Loucy (cell line): ENCODE data around the gene STK32C.

Source experiments
- H2AFZ ChIP-seq: fragments of 200-600 bp; sonication (generic); 2 replicates; pipeline ENCODE4 v1.6.0; 2016; ENCODE audit warnings: antibody characterized with exemption, mild to moderate bottlenecking, low read length, moderate library complexity
- H3F3A ChIP-seq: fragments of 200-600 bp; 2 replicates; pipeline ENCODE4 v1.6.0; 2016; ENCODE audit warnings: antibody characterized with exemption, low read depth, mild to moderate bottlenecking
- H3K27me3 ChIP-seq: fragments of 200-600 bp; sonication (generic); 2 replicates; pipeline ENCODE4 v1.6.1; 2014; ENCODE audit warnings: low read length, mild to moderate bottlenecking; ENCODE audit not compliant: insufficient read depth, poor library complexity, severe bottlenecking
- H3K36me3 ChIP-seq: fragments of 200-600 bp; sonication (generic); 2 replicates; pipeline ENCODE4 v1.6.1; 2016; ENCODE audit warnings: low read length; ENCODE audit not compliant: insufficient read depth
- H3K4me1 ChIP-seq: fragments of 200-600 bp; sonication (generic); 2 replicates; pipeline ENCODE4 v1.5.1; 2014; ENCODE audit warnings: low read length, mild to moderate bottlenecking; ENCODE audit not compliant: insufficient read depth, poor library complexity, severe bottlenecking
- H3K4me2 ChIP-seq: fragments of 200-600 bp; sonication (generic); 2 replicates; pipeline ENCODE4 v1.6.0; 2014; ENCODE audit warnings: antibody characterized with exemption, low read length, low read depth, mild to moderate bottlenecking; ENCODE audit not compliant: poor library complexity, severe bottlenecking
- H3K4me3 ChIP-seq: fragments of 200-600 bp; sonication (generic); 2 replicates; pipeline ENCODE4 v1.5.1; 2014; ENCODE audit warnings: low read length, mild to moderate bottlenecking, mixed read lengths; ENCODE audit not compliant: poor library complexity, severe bottlenecking
- H3K79me2 ChIP-seq: fragments of 200-600 bp; sonication (generic); 2 replicates; pipeline ENCODE4 v1.6.1; 2014; ENCODE audit warnings: low read length; ENCODE audit not compliant: insufficient read depth
- H3K9ac ChIP-seq: fragments of 200-600 bp; sonication (generic); 2 replicates; pipeline ENCODE4 v1.6.0; 2014; ENCODE audit warnings: mild to moderate bottlenecking, low read depth, low read length, moderate library complexity; ENCODE audit not compliant: poor library complexity, severe bottlenecking
- H3K9me2 ChIP-seq: fragments of 200-600 bp; sonication (generic); replicated peaks from 2 replicates; pipeline ENCODE4 v1.6.1; 2016; ENCODE audit warnings: low read depth, low read length, mixed read lengths
- H3K9me3 ChIP-seq: fragments of 200-600 bp; sonication (generic); 2 replicates; pipeline ENCODE4 v1.6.1; 2014; ENCODE audit warnings: mild to moderate bottlenecking, antibody characterized with exemption, low read length, low read depth; ENCODE audit not compliant: insufficient read depth
- H4K20me1 ChIP-seq: fragments of 200-600 bp; sonication (generic); 2 replicates; pipeline ENCODE4 v1.6.0; 2014; ENCODE audit warnings: antibody characterized with exemption, low read length, mild to moderate bottlenecking; ENCODE audit not compliant: insufficient read depth, poor library complexity, severe bottlenecking
- EZH2phosphoT487 ChIP-seq: fragments of 200-600 bp; IDR thresholded peaks from 2 replicates; pipeline ENCODE4 v1.6.1; 2018; ENCODE audit warnings: antibody characterized with exemption, mild to moderate bottlenecking, moderate library complexity, borderline replicate concordance
- TF ChIP-seq, protein P1 (sequence below): fragments of 200-600 bp; sonication (generic); conservative IDR thresholded peaks from 2 replicates; pipeline ENCODE4 v1.5.1; 2014; ENCODE audit warnings: mild to moderate bottlenecking, antibody characterized with exemption, low read length

Gene STK32C

DNA sequence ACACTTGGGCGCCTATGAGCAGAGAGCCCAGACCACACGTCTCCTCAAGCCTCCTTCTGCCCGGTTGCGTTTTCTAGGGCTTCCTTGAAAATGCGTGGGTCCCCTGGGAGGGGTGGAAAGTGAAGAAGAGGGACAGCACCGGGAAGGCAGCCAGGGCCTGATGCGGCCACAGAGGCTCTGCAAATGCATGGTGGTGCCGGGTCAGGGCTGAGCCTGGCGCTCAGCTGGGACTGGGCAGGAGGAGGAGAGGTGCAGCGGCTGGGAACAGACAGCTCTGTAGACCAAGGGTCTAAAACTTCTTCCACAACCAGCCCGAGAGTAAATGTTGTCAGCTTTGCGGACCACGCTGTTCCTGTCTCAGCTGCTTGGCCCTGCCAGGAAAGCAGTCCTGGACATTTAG lies 119.4 kb downstream of the STK32C start:
- H3K9me3 ChIP-seq, result no peaks in the 10 kb centered on the region
- no peak overlapping the region for H3K9ac ChIP-seq
- no peaks in the 10 kb centered on the region for H4K20me1 ChIP-seq
- no peaks in the 10 kb centered on the region for H3K4me1 ChIP-seq
- H3K9me2 ChIP-seq, result no peaks in the 10 kb centered on the region
- TF ChIP-seq, protein P1, sequence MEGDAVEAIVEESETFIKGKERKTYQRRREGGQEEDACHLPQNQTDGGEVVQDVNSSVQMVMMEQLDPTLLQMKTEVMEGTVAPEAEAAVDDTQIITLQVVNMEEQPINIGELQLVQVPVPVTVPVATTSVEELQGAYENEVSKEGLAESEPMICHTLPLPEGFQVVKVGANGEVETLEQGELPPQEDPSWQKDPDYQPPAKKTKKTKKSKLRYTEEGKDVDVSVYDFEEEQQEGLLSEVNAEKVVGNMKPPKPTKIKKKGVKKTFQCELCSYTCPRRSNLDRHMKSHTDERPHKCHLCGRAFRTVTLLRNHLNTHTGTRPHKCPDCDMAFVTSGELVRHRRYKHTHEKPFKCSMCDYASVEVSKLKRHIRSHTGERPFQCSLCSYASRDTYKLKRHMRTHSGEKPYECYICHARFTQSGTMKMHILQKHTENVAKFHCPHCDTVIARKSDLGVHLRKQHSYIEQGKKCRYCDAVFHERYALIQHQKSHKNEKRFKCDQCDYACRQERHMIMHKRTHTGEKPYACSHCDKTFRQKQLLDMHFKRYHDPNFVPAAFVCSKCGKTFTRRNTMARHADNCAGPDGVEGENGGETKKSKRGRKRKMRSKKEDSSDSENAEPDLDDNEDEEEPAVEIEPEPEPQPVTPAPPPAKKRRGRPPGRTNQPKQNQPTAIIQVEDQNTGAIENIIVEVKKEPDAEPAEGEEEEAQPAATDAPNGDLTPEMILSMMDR, result no peak
- no peak for TF ChIP-seq EZH2phosphoT487
- no peaks in the 10 kb centered on the region for H3K79me2 ChIP-seq
- no peak overlapping the region for H2AFZ ChIP-seq
- no peaks in the 10 kb centered on the region for H3F3A ChIP-seq
- no peaks in the 10 kb centered on the region for H3K27me3 ChIP-seq
- no peaks in the 10 kb centered on the region for H3K36me3 ChIP-seq
- H3K4me3 ChIP-seq, result no peak overlapping the region
- no peak overlapping the region for H3K4me2 ChIP-seq

DNA sequence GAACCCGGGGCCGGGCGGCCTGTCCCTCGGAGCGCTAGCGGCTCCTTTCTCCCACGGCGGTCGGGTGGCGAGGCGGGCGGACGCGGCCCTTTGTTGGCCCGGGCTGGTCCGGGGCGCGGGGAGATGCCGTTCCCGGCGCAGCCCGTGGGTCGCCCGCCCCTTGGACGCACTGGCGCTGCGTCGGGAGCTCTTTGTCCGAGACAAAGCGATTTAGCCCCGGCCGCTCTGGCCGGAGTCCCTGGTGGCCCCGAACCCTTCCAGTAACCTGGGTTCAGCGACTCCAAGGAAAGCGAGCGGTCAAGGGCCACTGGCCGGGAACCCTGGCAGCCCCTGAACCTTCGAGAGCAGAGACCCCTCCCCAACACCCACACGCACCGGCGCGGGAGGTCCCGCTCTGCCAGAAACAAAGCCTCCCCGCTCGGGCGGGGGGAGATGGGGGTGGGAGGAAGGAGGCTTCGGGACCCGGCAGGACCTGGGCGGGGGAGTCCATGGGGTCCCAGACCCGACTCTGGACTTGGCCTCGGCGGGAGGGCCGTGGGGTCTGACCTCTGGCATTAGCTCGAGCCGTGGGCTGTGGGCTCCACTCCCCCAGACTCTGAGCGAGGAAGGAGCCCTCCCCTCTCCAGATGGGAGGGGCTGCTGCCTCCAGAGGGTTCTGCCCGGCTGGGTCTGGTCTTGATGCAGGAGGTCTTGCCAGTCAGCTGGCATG lies 120.2 kb downstream of the STK32C start:
- TF ChIP-seq EZH2phosphoT487, result no peak
- TF ChIP-seq, protein P1, result no peak
- no peaks in the 10 kb centered on the region for H3K36me3 ChIP-seq
- H3K79me2 ChIP-seq, result no peaks in the 10 kb centered on the region
- H3K9ac ChIP-seq, result no peak overlapping the region
- no peaks in the 10 kb centered on the region for H3F3A ChIP-seq
- H3K4me2 ChIP-seq, result no peak overlapping the region
- no peaks in the 10 kb centered on the region for H4K20me1 ChIP-seq
- H3K4me3 ChIP-seq, result no peak overlapping the region
- H3K4me1 ChIP-seq, result no peaks in the 10 kb centered on the region
- H3K27me3 ChIP-seq, result no peaks in the 10 kb centered on the region
- no peaks in the 10 kb centered on the region for H3K9me2 ChIP-seq
- no peaks in the 10 kb centered on the region for H3K9me3 ChIP-seq
- no peak overlapping the region for H2AFZ ChIP-seq

DNA sequence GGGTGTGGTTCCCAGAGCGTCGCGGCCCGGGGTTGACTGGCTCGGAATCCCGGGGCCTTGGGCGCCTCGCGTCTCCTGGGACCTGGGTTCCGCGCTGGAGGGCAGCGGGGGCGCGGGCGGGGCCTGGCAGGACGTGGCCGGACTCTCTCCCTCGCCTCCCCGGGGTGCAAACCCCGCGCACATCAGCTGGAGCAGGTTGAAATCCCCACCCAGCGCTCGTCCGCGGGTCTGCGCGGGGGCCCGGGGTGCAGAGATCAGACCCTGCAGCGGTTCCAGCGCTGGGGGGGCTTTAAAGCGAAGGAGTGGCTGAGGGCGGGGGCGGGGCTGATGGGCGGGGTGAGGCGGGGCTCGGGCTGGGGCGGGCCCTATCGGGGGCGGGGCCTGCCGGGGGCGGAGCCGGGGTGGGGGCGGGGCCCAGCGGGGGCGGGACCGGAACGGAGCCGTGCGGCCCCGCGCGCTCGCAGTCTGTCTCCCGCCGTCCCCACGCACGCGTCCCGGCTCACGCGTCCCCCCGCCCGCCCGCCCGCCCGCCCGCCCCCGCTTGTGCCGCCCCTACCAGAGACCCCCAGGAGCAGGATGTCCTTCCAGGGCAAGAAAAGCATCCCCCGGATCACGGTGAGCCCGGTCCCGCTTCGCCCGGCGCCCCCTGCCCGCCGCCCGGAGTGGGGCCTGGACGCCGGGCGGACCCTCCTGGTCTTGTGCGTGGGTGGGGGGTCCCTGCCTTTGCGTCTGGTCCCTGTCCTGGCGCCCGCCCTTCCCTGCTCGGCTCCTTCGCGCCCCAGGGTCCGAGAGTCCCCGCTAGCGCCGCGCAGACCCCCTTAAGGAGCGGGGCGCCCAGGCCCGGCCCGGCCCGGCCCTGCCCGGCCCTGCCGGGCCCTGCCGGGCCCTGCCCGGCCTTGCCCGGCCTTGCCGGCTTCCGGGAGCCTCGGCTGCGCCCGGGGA lies 121.0 kb downstream of the STK32C start, which contains the start of gene DPYSL4:
DPYSL4 (plus strand) TSS at position 461 of the 942 bp plus-strand sequence; CDS start at position 577, 116 bp downstream.
- H3K9ac ChIP-seq, result no peak within 1 kb of the TSS
- no peak within 1 kb of the TSS for H3K4me3 ChIP-seq
- H3K4me1 ChIP-seq, result no peaks in the 10 kb centered on the region
- H3K36me3 ChIP-seq, result no peaks in the 10 kb centered on the region
- no peaks in the 10 kb centered on the region for H3K9me2 ChIP-seq
- no peaks in the 10 kb centered on the region for H4K20me1 ChIP-seq
- H3K9me3 ChIP-seq, result no peaks in the 10 kb centered on the region
- no peaks in the 10 kb centered on the region for H3F3A ChIP-seq
- H3K4me2 ChIP-seq, result no peak within 1 kb of the TSS
- no peak within 1 kb of the TSS for H2AFZ ChIP-seq
- H3K27me3 ChIP-seq, result no peaks in the 10 kb centered on the region
- TF ChIP-seq, protein P1, result no peak
- no peak for TF ChIP-seq EZH2phosphoT487
- H3K79me2 ChIP-seq, result no peaks in the 10 kb centered on the region
